ENCODE measurements around the gene STPG1. TPM values are rescaled to one million over a fixed set of nuclear protein-coding genes. Genes with fewer than 3 reads are reported as not detected.
A peak's percentile ranks its signal among the peaks of the same experiment; 100 is the strongest.

The STPG1 gene
- total RNA-seq, 1 donor from 2014 or later = 4.2 TPM

- Histone ChIP-seq H3K9me3 (no peaks in the 10 kb centered on the region), H3K4me1 (peaks cover 44% of the 10 kb centered on the region), H3K4me3 (peak within 1 kb of the TSS; percentile 13 to 56), H3K36me3 (no peaks in the 10 kb centered on the region), H3K27ac (peak within 1 kb of the TSS; percentile 64), H3K27me3 (no peaks in the 10 kb centered on the region)
- intact Hi-C loops (cut with DNase I) = no loop called here
- TF ChIP-seq POLR2AphosphoS5 (IDR thresholded peaks at IDR 0.05; ENCODE audit: insufficient read depth in 1 of 2, low read depth in 1 of 2) (peak in 1 of 2 donors; percentile 36), CTCF (IDR thresholded peaks at IDR 0.05) (no peak)
- DNase-seq (ENCODE audit: extremely low spot score in 2 of 2) = no peak
Observed at GRCh38 chr1:24319312-24319863, 94.2 kb downstream of the STPG1 start, which contains the start of gene GRHL3. Gene GRHL3 (plus strand): TSS chr1:24319357. CDS start chr1:24319552, 195 bp downstream.

GRCh38 chr1:24318615-24319311, 94.8 kb downstream of the STPG1 start:
- TF ChIP-seq POLR2A (IDR thresholded peaks at IDR 0.05) (no peak), CTCF (IDR thresholded peaks at IDR 0.05) (no peak), POLR2AphosphoS5 (IDR thresholded peaks at IDR 0.05; ENCODE audit: insufficient read depth in 1 of 2, low read depth in 1 of 2) (no peak)
- Histone ChIP-seq H3K27ac (peak overlapping the region; percentile 1), H3K4me1 (peaks cover 44% of the 10 kb centered on the region), H3K4me3 (peak overlapping the region; percentile 13 to 56), H3K36me3 (no peaks in the 10 kb centered on the region), H3K9me3 (no peaks in the 10 kb centered on the region), H3K27me3 (no peaks in the 10 kb centered on the region)
- intact Hi-C loops (cut with DNase I) = no loop called here
- no peak for DNase-seq (ENCODE audit: extremely low spot score in 2 of 2)

GRCh38 chr1:24317956-24318614, 95.5 kb downstream of the STPG1 start:
- intact Hi-C loops (cut with DNase I) = no loop called here
- no peak for DNase-seq (ENCODE audit: extremely low spot score in 2 of 2)
- Histone ChIP-seq H3K4me3 (no peak overlapping the region), H3K27me3 (no peaks in the 10 kb centered on the region), H3K9me3 (no peaks in the 10 kb centered on the region), H3K4me1 (peaks cover 44% of the 10 kb centered on the region), H3K36me3 (no peaks in the 10 kb centered on the region), H3K27ac (peak overlapping the region; percentile 1)
- TF ChIP-seq CTCF (IDR thresholded peaks at IDR 0.05) (no peak), POLR2A (IDR thresholded peaks at IDR 0.05) (no peak), POLR2AphosphoS5 (IDR thresholded peaks at IDR 0.05; ENCODE audit: insufficient read depth in 1 of 2, low read depth in 1 of 2) (no peak)

- peaks cover 33% of the 10 kb centered on the region for H3K4me1 ChIP-seq
- H3K27me3 ChIP-seq = no peaks in the 10 kb centered on the region
- DNase-seq (ENCODE audit: extremely low spot score in 2 of 2) = no peak
- intact Hi-C loops (cut with DNase I) = no loop called here
- TF ChIP-seq POLR2AphosphoS5 (IDR thresholded peaks at IDR 0.05; ENCODE audit: insufficient read depth in 1 of 2, low read depth in 1 of 2) (peak in 1 of 2 donors; percentile 39), CTCF (IDR thresholded peaks at IDR 0.05) (no peak)
- no peaks in the 10 kb centered on the region for H3K36me3 ChIP-seq
- H3K27ac ChIP-seq = no peak overlapping the region
- H3K9me3 ChIP-seq = no peaks in the 10 kb centered on the region
- H3K4me3 ChIP-seq = no peak overlapping the region
Observed at GRCh38 chr1:24317081-24317480, 96.5 kb downstream of the STPG1 start.

- no peak overlapping the region for H3K27ac ChIP-seq
- no peak overlapping the region for H3K4me3 ChIP-seq
- H3K9me3 ChIP-seq = no peaks in the 10 kb centered on the region
- H3K27me3 ChIP-seq = no peaks in the 10 kb centered on the region
- no peak for TF ChIP-seq CTCF (IDR thresholded peaks at IDR 0.05)
- TF ChIP-seq POLR2A (IDR thresholded peaks at IDR 0.05) = no peak
- no peak for TF ChIP-seq POLR2AphosphoS5 (IDR thresholded peaks at IDR 0.05; ENCODE audit: insufficient read depth in 1 of 2, low read depth in 1 of 2)
- intact Hi-C loops (cut with DNase I) = no loop called here
- DNase-seq (ENCODE audit: extremely low spot score in 2 of 2) = no peak
- H3K36me3 ChIP-seq = no peaks in the 10 kb centered on the region
- peaks cover 29% of the 10 kb centered on the region for H3K4me1 ChIP-seq
Observed at GRCh38 chr1:24316645-24317044, 96.9 kb downstream of the STPG1 start.

Measured in vagina (tissue), 2 donors.